ENCODE measurements around the gene DPF3. TPM values are rescaled to one million over a fixed set of nuclear protein-coding genes. Genes with fewer than 3 reads are reported as not detected.
"Not testable (repeated sequence)": the region's sequence is repeated elsewhere in the genome, so short reads cannot be mapped to it uniquely, and the experiment has no call there.

The DPF3 gene
- total RNA-seq, 4 donors from 2014 or later, result 0.22 to 5.4 (median 2.7) TPM

DNA sequence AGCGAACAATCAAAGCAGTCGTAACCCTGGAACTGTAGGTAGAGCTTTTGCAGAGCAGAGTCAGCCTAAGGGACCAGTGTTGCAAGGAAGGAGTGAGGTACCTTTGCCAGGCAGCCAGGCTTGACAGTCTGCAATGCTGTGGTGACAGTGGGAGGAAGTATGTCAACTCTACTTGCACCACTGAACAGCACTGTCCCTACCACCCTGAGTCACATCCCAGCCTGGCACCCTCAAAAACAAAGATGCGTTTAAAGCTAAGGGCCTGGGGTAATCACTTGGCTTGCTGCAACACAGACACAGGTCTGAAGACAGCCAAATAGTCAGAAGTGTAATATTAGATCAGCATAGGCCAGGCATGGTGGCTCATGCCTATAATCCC lies 141.9 kb downstream of the DPF3 start:
- 73 to 94% methylated on average over 3 of the region's 3 CpGs for WGBS, 2 donors
- Histone ChIP-seq H3K4me1 (no peaks in the 10 kb centered on the region), H3K36me3 (no peaks in the 10 kb centered on the region), H3K27ac (no peak overlapping the region), H3K27me3 (no peaks in the 10 kb centered on the region), H3K4me3 (no peak overlapping the region), H3K9me3 (peaks cover 0 to 23% (median 0%) of the 10 kb centered on the region in 4 donors)
- TF ChIP-seq POLR2A (IDR thresholded peaks at IDR 0.05) (no peak), EP300 (IDR thresholded peaks at IDR 0.05) (no peak)
- TF ChIP-seq, protein P1, sequence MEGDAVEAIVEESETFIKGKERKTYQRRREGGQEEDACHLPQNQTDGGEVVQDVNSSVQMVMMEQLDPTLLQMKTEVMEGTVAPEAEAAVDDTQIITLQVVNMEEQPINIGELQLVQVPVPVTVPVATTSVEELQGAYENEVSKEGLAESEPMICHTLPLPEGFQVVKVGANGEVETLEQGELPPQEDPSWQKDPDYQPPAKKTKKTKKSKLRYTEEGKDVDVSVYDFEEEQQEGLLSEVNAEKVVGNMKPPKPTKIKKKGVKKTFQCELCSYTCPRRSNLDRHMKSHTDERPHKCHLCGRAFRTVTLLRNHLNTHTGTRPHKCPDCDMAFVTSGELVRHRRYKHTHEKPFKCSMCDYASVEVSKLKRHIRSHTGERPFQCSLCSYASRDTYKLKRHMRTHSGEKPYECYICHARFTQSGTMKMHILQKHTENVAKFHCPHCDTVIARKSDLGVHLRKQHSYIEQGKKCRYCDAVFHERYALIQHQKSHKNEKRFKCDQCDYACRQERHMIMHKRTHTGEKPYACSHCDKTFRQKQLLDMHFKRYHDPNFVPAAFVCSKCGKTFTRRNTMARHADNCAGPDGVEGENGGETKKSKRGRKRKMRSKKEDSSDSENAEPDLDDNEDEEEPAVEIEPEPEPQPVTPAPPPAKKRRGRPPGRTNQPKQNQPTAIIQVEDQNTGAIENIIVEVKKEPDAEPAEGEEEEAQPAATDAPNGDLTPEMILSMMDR (IDR thresholded peaks at IDR 0.05), result no peak
- DNase-seq (ENCODE audit: low spot score in 2 of 2), result no peak

DNA sequence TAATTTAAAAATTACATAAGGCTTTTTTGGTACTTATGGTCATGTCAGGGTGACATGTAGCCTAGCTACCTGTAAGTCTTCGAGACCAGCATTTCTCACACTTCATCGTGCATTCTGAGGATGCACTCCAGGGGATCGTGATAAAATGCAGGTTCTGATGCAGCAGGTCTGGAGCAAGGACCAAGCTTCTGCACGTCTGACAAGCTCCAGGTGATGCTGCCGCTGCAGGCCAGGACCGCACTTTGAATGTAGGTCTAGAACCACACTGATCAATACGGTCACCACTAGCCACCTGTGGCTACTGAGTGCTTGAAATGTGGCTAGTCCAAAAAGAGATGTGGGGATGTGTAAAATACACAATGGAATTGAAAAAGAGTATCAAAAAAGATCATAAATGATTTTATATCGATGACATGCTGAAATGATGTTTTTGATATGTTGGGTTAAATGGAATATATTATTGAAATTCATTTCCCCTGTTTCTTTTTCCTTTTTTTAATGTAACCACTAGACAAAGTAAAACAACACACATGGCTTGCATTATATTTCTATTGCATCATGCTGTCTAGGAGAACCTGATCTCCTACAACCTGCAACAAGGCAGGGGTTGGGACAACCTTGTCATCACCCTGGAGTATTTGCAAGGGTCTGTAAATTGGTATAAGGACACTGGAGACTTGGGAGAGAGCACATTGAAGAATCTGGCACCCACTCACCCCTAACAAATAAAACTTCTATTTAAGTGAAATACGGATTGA lies 142.4 kb downstream of the DPF3 start:
- DNase-seq (ENCODE audit: low spot score in 2 of 2), result no peak
- Histone ChIP-seq H3K27me3 (no peaks in the 10 kb centered on the region), H3K36me3 (no peaks in the 10 kb centered on the region), H3K27ac (no peak overlapping the region), H3K4me3 (no peak overlapping the region), H3K9me3 (peaks cover 0 to 23% (median 0%) of the 10 kb centered on the region in 4 donors), H3K4me1 (no peaks in the 10 kb centered on the region)
- TF ChIP-seq EP300 (IDR thresholded peaks at IDR 0.05), result no peak
- no peak for TF ChIP-seq POLR2A (IDR thresholded peaks at IDR 0.05)
- TF ChIP-seq, protein P1 (IDR thresholded peaks at IDR 0.05), result no peak
- WGBS, 2 donors, result 88 to 92% methylated on average over 9 of the region's 9 CpGs

DNA sequence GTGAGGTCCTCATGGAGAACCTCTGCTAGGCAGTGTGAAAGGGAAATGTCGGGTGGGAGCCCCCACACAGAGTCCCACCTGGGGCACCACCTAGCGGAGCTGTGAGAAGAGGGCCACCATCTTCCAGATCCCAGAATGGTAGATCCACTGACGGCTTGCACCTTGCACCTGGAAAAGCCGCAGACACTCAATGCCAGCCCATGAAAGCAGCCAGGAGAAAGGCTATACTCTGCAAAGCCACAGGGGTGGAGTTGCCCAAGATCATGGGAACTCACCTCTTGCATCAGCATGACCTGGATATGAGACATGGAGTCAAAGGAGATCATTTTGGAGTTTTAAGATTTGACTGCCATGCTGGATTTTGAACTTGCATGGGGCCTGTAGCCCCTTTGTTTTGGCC lies 145.0 kb downstream of the DPF3 start:
- 95 to 100% methylated on average over 4 of the region's 4 CpGs for WGBS, 2 donors
- peaks cover 0 to 23% (median 0%) of the 10 kb centered on the region in 4 donors for H3K9me3 ChIP-seq
- not testable (repeated sequence) for H3K36me3 ChIP-seq; H3K27me3 ChIP-seq; DNase-seq (ENCODE audit: low spot score in 2 of 2); H3K27ac ChIP-seq; H3K4me1 ChIP-seq; H3K4me3 ChIP-seq

DNA sequence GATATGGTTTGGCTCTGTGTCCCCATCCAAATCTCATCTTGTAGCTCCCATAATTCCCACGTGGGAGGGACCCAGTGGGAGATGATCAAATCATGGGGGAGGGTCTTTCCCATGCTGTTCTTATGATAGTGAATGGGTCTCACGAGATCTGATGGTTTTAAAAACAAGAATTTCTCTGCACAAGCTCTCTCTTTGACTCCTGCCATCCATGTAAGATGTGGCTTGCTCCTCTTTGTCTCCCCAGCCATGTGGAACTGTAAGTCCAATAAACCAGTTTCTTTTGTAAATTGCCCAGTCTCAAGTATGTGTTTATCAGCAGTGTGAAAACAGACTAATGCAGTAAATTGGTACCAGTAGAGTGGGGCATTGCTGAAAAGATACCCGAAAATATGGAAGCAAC lies 146.2 kb downstream of the DPF3 start:
- 76 to 89% methylated on average over 3 of the region's 3 CpGs for WGBS, 2 donors
- no peak for DNase-seq (ENCODE audit: low spot score in 2 of 2)
- TF ChIP-seq, protein P1 (IDR thresholded peaks at IDR 0.05), result no peak
- no peak for TF ChIP-seq POLR2A (IDR thresholded peaks at IDR 0.05)
- no peak for TF ChIP-seq EP300 (IDR thresholded peaks at IDR 0.05)

DNA sequence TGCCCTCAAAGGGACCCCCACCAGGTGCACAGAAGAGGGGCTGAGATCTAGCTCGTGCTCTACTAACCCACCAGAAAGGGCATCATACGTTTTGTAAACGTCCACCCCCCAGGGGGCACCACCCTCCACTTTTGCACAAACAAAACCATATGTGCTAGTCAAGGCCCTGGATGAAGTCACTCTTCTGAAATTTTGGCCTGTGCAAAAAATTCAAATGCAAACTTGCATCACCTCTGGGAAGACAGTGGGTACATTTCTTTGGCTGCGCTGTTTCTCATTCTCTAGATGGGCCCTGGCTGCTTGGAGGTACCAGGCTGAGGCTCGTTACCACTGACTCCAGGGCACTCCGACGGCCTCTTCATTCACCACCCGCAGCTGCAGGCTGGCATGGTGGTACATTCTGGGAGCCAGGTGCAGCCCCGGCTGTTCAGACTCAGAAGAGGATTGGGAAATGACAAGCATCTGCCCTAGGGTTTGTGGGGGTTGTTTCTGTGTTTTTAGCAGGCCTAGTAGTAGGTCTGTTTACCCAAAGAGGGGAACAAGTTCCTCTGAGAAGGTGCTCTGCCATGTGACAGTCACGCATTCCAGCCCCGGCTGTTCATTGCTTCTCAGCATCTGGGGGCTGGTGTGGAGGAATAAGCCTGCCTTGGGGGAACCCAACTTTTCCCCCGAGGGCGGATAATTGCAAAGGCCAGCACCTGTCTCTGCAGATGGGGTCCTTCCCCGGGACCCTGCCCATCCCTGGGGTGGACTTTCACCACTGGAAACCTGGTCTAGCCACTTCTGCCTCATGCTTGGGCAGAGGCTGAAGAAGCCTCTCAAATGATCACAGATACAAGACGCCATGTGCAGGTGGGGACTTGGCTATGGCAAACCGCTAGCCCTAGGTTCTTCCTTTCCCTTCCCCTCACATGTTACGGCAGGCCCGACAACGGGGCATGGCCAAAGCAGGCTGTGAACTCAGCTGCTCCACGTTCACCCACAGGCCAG lies 147.6 kb downstream of the DPF3 start:
- DNase-seq (ENCODE audit: low spot score in 2 of 2), result no peak
- WGBS, 2 donors, result 85 to 86% methylated on average over 20 of the region's 20 CpGs
- H3K9me3 ChIP-seq, result peaks cover 0 to 23% (median 0%) of the 10 kb centered on the region in 4 donors
- peaks cover 0 to 4% (median 0%) of the 10 kb centered on the region in 4 donors for H3K4me1 ChIP-seq
- TF ChIP-seq, protein P1 (IDR thresholded peaks at IDR 0.05), result no peak
- TF ChIP-seq EP300 (IDR thresholded peaks at IDR 0.05) (no peak), POLR2A (IDR thresholded peaks at IDR 0.05) (no peak)
- H3K4me3 ChIP-seq, result no peak overlapping the region
- no peak overlapping the region for H3K27ac ChIP-seq
- H3K36me3 ChIP-seq, result no peaks in the 10 kb centered on the region
- H3K27me3 ChIP-seq, result no peaks in the 10 kb centered on the region

More for the DNA sequence above, 146.2 kb downstream of the DPF3 start:
- Histone ChIP-seq H3K27ac (no peak overlapping the region), H3K4me3 (no peak overlapping the region), H3K4me1 (peaks cover 0 to 4% (median 0%) of the 10 kb centered on the region in 4 donors), H3K36me3 (no peaks in the 10 kb centered on the region), H3K27me3 (no peaks in the 10 kb centered on the region), H3K9me3 (peaks cover 0 to 23% (median 0%) of the 10 kb centered on the region in 4 donors)
